KMS-11 (cell line): ENCODE data around the gene CHCHD6.

Experiments
- H2AFZ ChIP-seq: fragments of 200-600 bp; sonication (generic); 2 replicates; pipeline ENCODE4 v1.6.1; 2016; ENCODE audit warnings: antibody characterized with exemption, mixed run types, low read depth
- H3K27ac ChIP-seq: fragments of 200-600 bp; sonication (generic); 2 replicates; pipeline ENCODE4 v1.6.1; 2016; ENCODE audit warnings: mild to moderate bottlenecking, mixed run types
- H3K27me3 ChIP-seq: fragments of 200-600 bp; sonication (generic); 2 replicates; pipeline ENCODE4 v1.6.1; 2017; ENCODE audit warnings: mild to moderate bottlenecking, low read depth, mixed run types, moderate library complexity; ENCODE audit not compliant: insufficient read depth
- H3K36me3 ChIP-seq: fragments of 200-600 bp; sonication (generic); 2 replicates; pipeline ENCODE4 v1.6.1; 2017; ENCODE audit warnings: mild to moderate bottlenecking, mixed run types; ENCODE audit not compliant: insufficient read depth
- H3K4me1 ChIP-seq: fragments of 200-600 bp; sonication (generic); 2 replicates; pipeline ENCODE4 v1.6.1; 2016; ENCODE audit warnings: mild to moderate bottlenecking, low read depth, mixed run types; ENCODE audit not compliant: poor library complexity, severe bottlenecking
- H3K4me2 ChIP-seq: fragments of 200-600 bp; sonication (generic); 2 replicates; pipeline ENCODE4 v1.7.0; 2016; ENCODE audit warnings: mild to moderate bottlenecking, mixed run types
- H3K4me3 ChIP-seq: fragments of 200-600 bp; sonication (generic); IDR thresholded peaks from 2 replicates; pipeline ENCODE4 v1.6.1; 2017; ENCODE audit warnings: low read depth, low read length, mixed read lengths; ENCODE audit not compliant: insufficient read depth
- H3K79me2 ChIP-seq: fragments of 200-600 bp; sonication (generic); 2 replicates; pipeline ENCODE4 v1.6.1; 2016; ENCODE audit warnings: low read depth, mixed run types; ENCODE audit not compliant: insufficient read depth
- H3K9ac ChIP-seq: fragments of 200-600 bp; sonication (generic); 2 replicates; pipeline ENCODE4 v1.6.1; 2016; ENCODE audit warnings: mild to moderate bottlenecking, mixed run types
- H4K20me1 ChIP-seq: fragments of 200-600 bp; sonication (generic); 2 replicates; pipeline ENCODE4 v1.6.1; 2016; ENCODE audit warnings: mild to moderate bottlenecking, mixed run types; ENCODE audit not compliant: insufficient read depth
- TF ChIP-seq, protein P1 (sequence below): fragments of 200-600 bp; sonication (generic); conservative IDR thresholded peaks from 2 replicates; pipeline ENCODE4 v1.6.1; 2017; ENCODE audit warnings: low read depth, mild to moderate bottlenecking, antibody characterized with exemption, low read length, moderate library complexity, mixed read lengths

CHCHD6 gene

GRCh38 chr3:126960604-126960995 lies 256.6 kb downstream of the CHCHD6 start:
- no peak overlapping the region for H3K4me3 ChIP-seq
- TF ChIP-seq, protein P1, sequence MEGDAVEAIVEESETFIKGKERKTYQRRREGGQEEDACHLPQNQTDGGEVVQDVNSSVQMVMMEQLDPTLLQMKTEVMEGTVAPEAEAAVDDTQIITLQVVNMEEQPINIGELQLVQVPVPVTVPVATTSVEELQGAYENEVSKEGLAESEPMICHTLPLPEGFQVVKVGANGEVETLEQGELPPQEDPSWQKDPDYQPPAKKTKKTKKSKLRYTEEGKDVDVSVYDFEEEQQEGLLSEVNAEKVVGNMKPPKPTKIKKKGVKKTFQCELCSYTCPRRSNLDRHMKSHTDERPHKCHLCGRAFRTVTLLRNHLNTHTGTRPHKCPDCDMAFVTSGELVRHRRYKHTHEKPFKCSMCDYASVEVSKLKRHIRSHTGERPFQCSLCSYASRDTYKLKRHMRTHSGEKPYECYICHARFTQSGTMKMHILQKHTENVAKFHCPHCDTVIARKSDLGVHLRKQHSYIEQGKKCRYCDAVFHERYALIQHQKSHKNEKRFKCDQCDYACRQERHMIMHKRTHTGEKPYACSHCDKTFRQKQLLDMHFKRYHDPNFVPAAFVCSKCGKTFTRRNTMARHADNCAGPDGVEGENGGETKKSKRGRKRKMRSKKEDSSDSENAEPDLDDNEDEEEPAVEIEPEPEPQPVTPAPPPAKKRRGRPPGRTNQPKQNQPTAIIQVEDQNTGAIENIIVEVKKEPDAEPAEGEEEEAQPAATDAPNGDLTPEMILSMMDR = no peak
- no peaks in the 10 kb centered on the region for H3K4me1 ChIP-seq
- H3K27ac ChIP-seq = no peak overlapping the region
- no peak overlapping the region for H3K4me2 ChIP-seq
- no peaks in the 10 kb centered on the region for H4K20me1 ChIP-seq
- H3K9ac ChIP-seq = no peak overlapping the region
- H3K79me2 ChIP-seq = no peaks in the 10 kb centered on the region
- no peaks in the 10 kb centered on the region for H3K36me3 ChIP-seq
- H2AFZ ChIP-seq = no peak overlapping the region
- no peaks in the 10 kb centered on the region for H3K27me3 ChIP-seq

DNA sequence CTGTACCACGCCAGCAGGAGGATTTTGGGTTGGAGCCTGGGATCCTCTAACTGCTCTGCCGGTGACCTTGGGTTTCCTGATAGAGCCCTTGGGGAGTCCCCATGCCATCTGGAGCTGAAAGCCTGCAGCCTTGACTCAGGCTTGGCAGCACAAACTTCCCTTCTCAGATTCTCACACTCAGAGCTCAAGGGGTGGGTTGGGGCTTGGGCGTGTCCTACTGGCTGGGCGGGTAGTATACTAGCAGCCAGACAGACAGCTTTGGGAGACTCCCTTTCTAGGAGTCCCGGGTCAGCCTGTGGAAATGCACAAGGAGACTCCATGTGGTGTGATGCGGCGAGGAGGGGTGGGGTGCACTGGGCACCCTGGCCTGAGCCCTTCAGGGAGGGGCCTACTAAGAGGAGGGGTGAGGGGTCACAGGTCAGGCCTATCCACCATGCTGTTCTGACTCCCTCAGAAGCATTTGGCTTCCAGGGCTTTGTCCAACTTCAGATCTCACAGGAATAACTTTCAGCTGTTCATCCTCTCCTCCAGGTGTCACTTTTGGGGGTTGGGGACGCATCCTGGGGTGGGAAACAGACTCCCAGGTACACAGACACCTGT lies 257.3 kb downstream of the CHCHD6 start:
- Histone ChIP-seq H2AFZ (no peak overlapping the region), H4K20me1 (no peaks in the 10 kb centered on the region), H3K27me3 (no peaks in the 10 kb centered on the region), H3K27ac (no peak overlapping the region), H3K36me3 (no peaks in the 10 kb centered on the region), H3K79me2 (no peaks in the 10 kb centered on the region), H3K4me3 (no peak overlapping the region), H3K9ac (no peak overlapping the region), H3K4me2 (no peak overlapping the region), H3K4me1 (no peaks in the 10 kb centered on the region)
- TF ChIP-seq, protein P1 = no peak

DNA sequence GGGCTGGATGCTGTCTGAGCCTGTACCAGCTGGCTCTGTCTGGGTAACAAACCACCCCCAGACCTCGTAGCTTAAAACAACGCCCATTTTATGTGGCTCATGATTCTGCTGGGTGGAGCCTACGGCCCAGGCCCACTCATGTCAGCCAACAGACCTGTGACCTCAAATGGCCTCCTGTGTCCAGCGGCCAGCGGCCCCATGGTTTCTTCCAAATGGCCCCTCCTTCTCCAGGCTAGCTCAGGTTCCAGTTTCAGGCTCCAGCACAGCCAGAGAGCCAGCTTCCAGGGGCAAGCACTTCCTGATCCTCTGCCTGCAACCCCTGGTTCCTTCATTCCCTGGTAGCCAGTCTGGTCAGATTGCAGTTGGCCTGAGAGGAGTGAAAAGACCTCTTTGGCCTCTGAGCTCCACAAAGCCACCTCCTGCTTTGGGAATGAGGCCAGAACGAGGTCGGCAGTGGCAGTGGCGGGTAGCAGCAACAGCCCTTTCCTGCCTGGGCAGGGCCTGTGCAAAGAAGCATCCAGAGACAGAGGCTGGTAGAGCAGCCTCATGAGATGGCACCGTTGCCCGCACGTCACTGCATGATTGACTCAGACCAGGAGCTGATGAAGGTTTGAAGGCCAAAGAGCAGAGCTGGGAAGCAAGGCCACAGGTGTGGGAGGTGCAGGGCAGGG lies 257.9 kb downstream of the CHCHD6 start:
- TF ChIP-seq, protein P1 = no peak
- no peak overlapping the region for H3K4me3 ChIP-seq
- H4K20me1 ChIP-seq = no peaks in the 10 kb centered on the region
- H3K27me3 ChIP-seq = no peaks in the 10 kb centered on the region
- H3K9ac ChIP-seq = no peak overlapping the region
- H3K79me2 ChIP-seq = no peaks in the 10 kb centered on the region
- H3K4me2 ChIP-seq = no peak overlapping the region
- no peaks in the 10 kb centered on the region for H3K36me3 ChIP-seq
- no peak overlapping the region for H3K27ac ChIP-seq
- H2AFZ ChIP-seq = no peak overlapping the region
- no peaks in the 10 kb centered on the region for H3K4me1 ChIP-seq

- no peaks in the 10 kb centered on the region for H3K36me3 ChIP-seq
- H3K4me3 ChIP-seq = no peak overlapping the region
- TF ChIP-seq, protein P1 = no peak
- H3K4me1 ChIP-seq = no peaks in the 10 kb centered on the region
- H2AFZ ChIP-seq = no peak overlapping the region
- H3K27me3 ChIP-seq = no peaks in the 10 kb centered on the region
- no peaks in the 10 kb centered on the region for H3K79me2 ChIP-seq
- no peak overlapping the region for H3K27ac ChIP-seq
- no peaks in the 10 kb centered on the region for H4K20me1 ChIP-seq
- no peak overlapping the region for H3K4me2 ChIP-seq
- no peak overlapping the region for H3K9ac ChIP-seq
These were observed 258.7 kb downstream of the CHCHD6 start for GRCh38 chr3:126962756-126963155.
